ENCODE results near the gene TM6SF1. TPM values are rescaled to one million over a fixed set of nuclear protein-coding genes. Genes with fewer than 3 reads are reported as not detected.
"Not testable (repeated sequence)": the region's sequence is repeated elsewhere in the genome, so short reads cannot be mapped to it uniquely, and the experiment has no call there.

TM6SF1 gene
- total RNA-seq, 1 donor from 2014 or later: 4.7 TPM

DNA sequence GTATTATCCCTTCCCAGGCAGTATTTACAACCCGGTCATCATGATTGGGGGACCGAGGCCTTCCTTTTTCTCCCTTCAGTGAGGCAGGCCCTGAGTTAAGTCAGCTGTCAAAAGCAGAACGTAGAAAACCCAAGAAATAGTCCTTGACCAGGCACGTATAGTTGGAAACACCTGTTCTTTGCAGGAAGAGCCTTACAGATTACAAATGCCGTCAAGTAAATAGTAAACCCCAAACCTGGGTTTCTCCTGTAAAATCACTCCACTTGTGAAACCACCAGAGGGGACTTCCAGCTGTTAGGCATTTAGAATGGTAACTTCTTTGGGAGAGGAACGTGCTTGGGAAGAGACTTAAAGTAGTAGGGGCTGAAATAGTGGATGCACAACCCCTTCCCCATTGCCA, 39.4 kb upstream of the TM6SF1 start:
- H3K4me3 ChIP-seq: peak overlapping the region; percentile 95
- H3K27ac ChIP-seq (replicated peaks): peak overlapping the region; percentile 99
- no peaks in the 10 kb centered on the region for H3K36me3 ChIP-seq
- TF ChIP-seq, protein P1, sequence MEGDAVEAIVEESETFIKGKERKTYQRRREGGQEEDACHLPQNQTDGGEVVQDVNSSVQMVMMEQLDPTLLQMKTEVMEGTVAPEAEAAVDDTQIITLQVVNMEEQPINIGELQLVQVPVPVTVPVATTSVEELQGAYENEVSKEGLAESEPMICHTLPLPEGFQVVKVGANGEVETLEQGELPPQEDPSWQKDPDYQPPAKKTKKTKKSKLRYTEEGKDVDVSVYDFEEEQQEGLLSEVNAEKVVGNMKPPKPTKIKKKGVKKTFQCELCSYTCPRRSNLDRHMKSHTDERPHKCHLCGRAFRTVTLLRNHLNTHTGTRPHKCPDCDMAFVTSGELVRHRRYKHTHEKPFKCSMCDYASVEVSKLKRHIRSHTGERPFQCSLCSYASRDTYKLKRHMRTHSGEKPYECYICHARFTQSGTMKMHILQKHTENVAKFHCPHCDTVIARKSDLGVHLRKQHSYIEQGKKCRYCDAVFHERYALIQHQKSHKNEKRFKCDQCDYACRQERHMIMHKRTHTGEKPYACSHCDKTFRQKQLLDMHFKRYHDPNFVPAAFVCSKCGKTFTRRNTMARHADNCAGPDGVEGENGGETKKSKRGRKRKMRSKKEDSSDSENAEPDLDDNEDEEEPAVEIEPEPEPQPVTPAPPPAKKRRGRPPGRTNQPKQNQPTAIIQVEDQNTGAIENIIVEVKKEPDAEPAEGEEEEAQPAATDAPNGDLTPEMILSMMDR (IDR thresholded peaks at IDR 0.05; ENCODE audit: borderline replicate concordance): no peak
- H3K9me3 ChIP-seq (replicated peaks): peaks cover 9% of the 10 kb centered on the region
- DNase-seq: no peak
- peaks cover 45% of the 10 kb centered on the region for H3K4me1 ChIP-seq
- intact Hi-C loops (cut with micrococcal nuclease): no loop called here
- no peaks in the 10 kb centered on the region for H3K27me3 ChIP-seq (ENCODE audit: low read depth)

DNA sequence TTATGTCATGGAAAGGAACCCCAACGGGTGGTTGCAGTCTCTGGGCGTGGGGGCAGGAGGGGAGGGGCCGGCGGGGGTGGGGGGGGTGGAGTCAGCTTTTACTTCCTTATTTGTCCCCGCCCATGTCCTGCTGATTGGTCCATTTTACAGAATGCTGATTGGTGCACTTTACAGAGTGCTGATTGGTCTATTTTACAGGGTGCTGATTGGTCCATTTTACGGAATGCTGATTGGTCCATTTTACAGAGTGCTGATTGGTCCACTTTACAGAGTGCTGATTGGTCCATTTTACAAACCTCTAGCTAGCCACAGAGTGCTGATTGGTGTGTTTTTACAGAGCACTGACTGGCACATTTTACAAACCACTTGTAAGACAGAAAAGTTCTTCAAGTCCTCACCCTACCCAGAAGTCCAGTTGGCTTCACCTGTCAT, 38.2 kb upstream of the TM6SF1 start:
- intact Hi-C loops (cut with micrococcal nuclease); H3K36me3 ChIP-seq; H3K27me3 ChIP-seq (ENCODE audit: low read depth); H3K27ac ChIP-seq (replicated peaks); DNase-seq; H3K4me3 ChIP-seq: not testable (repeated sequence)
- Histone ChIP-seq H3K4me1 (peaks cover 34% of the 10 kb centered on the region), H3K9me3 (replicated peaks) (peaks cover 17% of the 10 kb centered on the region)

DNA sequence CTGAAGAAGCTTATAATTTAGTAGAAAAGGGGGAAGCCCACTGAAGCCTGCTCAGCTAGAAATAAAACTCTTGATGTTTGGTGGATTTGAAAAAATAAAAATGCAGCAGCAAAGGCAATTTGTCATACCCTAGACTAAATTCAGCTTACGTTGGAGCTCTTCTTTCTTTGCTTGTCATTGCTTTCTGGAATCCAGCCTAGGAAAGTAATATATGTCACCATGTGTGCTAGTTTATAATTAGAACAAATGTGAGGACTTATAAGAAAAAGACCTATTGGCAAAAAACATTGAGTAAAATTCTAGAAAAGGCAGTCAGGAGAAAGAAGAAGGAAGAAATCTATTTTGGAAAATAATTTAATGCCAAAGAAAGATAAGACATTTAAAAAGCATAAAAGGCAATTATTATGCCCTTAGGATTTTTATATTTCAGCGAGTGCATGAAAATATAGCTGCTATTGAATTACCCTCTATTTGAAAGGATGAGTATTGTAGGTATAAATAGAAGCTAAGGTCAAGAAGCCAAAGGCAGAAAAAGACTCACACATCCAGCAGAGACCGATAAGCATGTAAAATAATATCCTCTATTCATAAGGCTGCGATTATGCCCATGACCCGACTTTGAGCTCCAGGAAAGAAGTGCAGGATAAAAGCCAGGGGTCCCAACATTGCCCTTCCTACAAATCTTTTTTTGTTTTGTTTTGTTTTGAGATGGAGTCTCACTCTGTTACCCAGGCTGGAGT, 29.8 kb upstream of the TM6SF1 start:
- H3K36me3 ChIP-seq: no peaks in the 10 kb centered on the region
- H3K27me3 ChIP-seq (ENCODE audit: low read depth): peaks cover 4% of the 10 kb centered on the region
- no peak for DNase-seq
- intact Hi-C loops (cut with micrococcal nuclease): no loop called here
- H3K27ac ChIP-seq (replicated peaks): peak overlapping the region; percentile 36
- TF ChIP-seq, protein P1 (IDR thresholded peaks at IDR 0.05; ENCODE audit: borderline replicate concordance): no peak
- no peak overlapping the region for H3K4me3 ChIP-seq
- peaks cover 9% of the 10 kb centered on the region for H3K4me1 ChIP-seq
- H3K9me3 ChIP-seq (replicated peaks): peaks cover 10% of the 10 kb centered on the region

DNA sequence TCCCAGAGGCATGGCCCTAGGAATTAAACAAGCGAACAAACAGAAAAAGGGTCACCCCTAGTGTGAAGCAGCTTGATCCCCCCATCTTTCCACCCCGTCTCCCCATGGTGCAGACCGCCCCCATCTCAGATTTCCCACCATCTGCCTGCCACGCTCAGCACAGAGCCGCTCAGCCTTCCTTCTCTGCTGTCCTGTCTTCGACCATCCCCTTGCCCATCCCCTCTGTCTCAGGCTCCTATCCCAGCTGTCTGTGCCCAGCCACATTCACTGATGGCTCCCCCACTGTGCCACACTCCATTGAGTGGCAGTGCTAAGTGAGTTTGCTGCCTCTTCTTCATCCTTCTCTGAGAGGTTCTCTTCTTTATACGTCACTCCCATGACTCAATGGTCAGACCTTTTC, 28.7 kb upstream of the TM6SF1 start:
- Histone ChIP-seq H3K27ac (replicated peaks) (no peak overlapping the region), H3K4me1 (peaks cover 9% of the 10 kb centered on the region), H3K27me3 (ENCODE audit: low read depth) (peaks cover 4% of the 10 kb centered on the region), H3K4me3 (no peak overlapping the region), H3K36me3 (no peaks in the 10 kb centered on the region), H3K9me3 (replicated peaks) (peaks cover under 1% of the 10 kb centered on the region)
- TF ChIP-seq, protein P1 (IDR thresholded peaks at IDR 0.05; ENCODE audit: borderline replicate concordance): no peak
- no peak for DNase-seq
- intact Hi-C loops (cut with micrococcal nuclease): no loop called here

DNA sequence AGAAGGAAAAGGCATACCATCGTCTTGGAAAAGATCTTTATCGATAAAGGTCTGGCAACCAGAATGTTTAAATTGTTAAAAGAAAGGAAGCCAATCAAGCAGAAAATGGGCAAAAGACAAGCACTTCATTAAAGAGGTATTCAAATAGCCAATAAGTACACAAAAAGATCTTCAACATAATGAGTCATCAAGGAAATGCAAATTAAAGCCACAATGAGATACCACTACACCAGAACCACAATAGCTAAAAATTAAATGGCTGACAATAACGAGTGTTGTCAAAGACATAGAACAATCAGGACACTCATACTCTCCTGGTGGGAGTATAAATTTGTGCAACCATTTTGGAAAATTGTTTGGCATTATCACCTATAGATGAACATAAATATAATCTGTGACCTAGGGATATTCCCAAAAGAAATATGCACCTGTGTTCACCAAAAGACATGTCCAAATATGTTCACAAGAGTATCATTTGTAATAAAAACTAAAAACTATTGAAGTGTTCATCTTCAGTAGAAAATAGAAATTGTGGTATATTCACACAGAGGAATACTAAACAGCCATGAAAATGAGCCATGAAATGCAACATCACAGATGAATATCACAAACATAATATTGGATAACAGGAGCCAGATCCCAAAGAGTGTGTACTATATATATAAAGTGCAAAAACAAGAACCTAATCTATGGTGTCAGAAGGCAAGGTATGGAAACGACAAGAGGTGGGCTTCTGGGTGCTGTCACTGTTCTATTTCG, 26.0 kb upstream of the TM6SF1 start:
- Histone ChIP-seq H3K4me3 (no peak overlapping the region), H3K27me3 (ENCODE audit: low read depth) (peaks cover 4% of the 10 kb centered on the region), H3K27ac (replicated peaks) (no peak overlapping the region), H3K36me3 (no peaks in the 10 kb centered on the region), H3K9me3 (replicated peaks) (no peaks in the 10 kb centered on the region), H3K4me1 (peaks cover 9% of the 10 kb centered on the region)
- intact Hi-C loops (cut with micrococcal nuclease): no loop called here
- TF ChIP-seq, protein P1 (IDR thresholded peaks at IDR 0.05; ENCODE audit: borderline replicate concordance): no peak
- no peak for DNase-seq
